Tibial nerve (tissue), 4 donors: ENCODE data around the gene VWC2L. TPM values are rescaled to one million over a fixed set of nuclear protein-coding genes. Genes with fewer than 3 reads are reported as not detected.

ENCODE experiments used
- DNase-seq, 2 donors: peaks; one replicate each; pipeline ENCODE4 v3.0.0-alpha.2; 2019; ENCODE audit warnings: low spot score in 2 of 2
- H3K27ac ChIP-seq, 4 donors: fragments of 200-600 bp; sonication (generic) in 3 of 4; one replicate each; pipeline ENCODE4 v1.5.1; 2017 to 2019; ENCODE audit warnings: mild to moderate bottlenecking in 1 of 4
- H3K27me3 ChIP-seq, 2 donors: fragments of 200-600 bp; sonication (generic) in 1 of 2; one replicate each; pipeline versions ENCODE4 v1.5.1 to v1.6.0; 2017 to 2019
- H3K36me3 ChIP-seq, 3 donors: fragments of 200-600 bp; sonication (generic); one replicate each; pipeline ENCODE4 v1.5.1; 2018 to 2019
- H3K4me1 ChIP-seq, 4 donors: fragments of 200-600 bp; sonication (generic) in 3 of 4; one replicate each; pipeline ENCODE4 v1.5.1; 2017 to 2019
- H3K4me3 ChIP-seq, 4 donors: fragments of 200-600 bp; sonication (generic) in 3 of 4; one replicate each; pipeline ENCODE4 v1.5.1; 2017 to 2019; ENCODE audit warnings: mild to moderate bottlenecking in 1 of 4, moderate library complexity in 1 of 4
- H3K9me3 ChIP-seq, 4 donors: fragments of 200-600 bp; sonication (generic) in 3 of 4; one replicate each; pipeline ENCODE4 v1.5.1; 2017 to 2019
- CTCF ChIP-seq, 5 experiments: fragments of 200-600 bp in 3 of 5; fragments of 450-650 bp in 2 of 5; sonication (generic) in 3 of 5; IDR thresholded peaks; one replicate each; pipeline ENCODE4 v1.5.1; 2016 to 2019; ENCODE audit warnings: antibody characterized with exemption in 5 of 5, mild to moderate bottlenecking in 3 of 5, moderate library complexity in 2 of 5
- EP300 ChIP-seq, 2 donors: sonication (generic); formaldehyde crosslinking; IDR thresholded peaks; one replicate each; pipeline ENCODE4 v1.6.1; 2017; ENCODE audit warnings: antibody characterized with exemption in 2 of 2, mild to moderate bottlenecking in 1 of 2
- POLR2A ChIP-seq, 2 donors: fragments of 450-650 bp; IDR thresholded peaks; one replicate each; pipeline ENCODE4 v1.6.1; 2017; ENCODE audit warnings: antibody characterized with exemption in 2 of 2, mild to moderate bottlenecking in 2 of 2, moderate library complexity in 2 of 2
- WGBS, 2 donors: methylation state at CpG; one replicate each; pipeline ENCODE4 v1.1.5; 2018; 5-methylcytosine and 5-hydroxymethylcytosine counted together
- total RNA-seq, 4 donors: library from RNA; depleted of rRNA; stranded (reverse); fragments of >200 nt; gene quantifications; one replicate each; pipeline ENCODE4 v1.1.0, GENCODE V29; 2016

VWC2L gene
- total RNA-seq, 4 donors from 2014 or later: not detected

- Histone ChIP-seq H3K9me3 (no peaks in the 10 kb centered on the region), H3K36me3 (no peaks in the 10 kb centered on the region), H3K4me1 (no peaks in the 10 kb centered on the region), H3K4me3 (no peak overlapping the region), H3K27me3 (no peaks in the 10 kb centered on the region), H3K27ac (no peak overlapping the region)
- TF ChIP-seq CTCF (IDR thresholded peaks at IDR 0.05) (no peak), POLR2A (IDR thresholded peaks at IDR 0.05) (no peak), EP300 (IDR thresholded peaks at IDR 0.05) (no peak)
- no peak for DNase-seq
- 90 to 92% methylated on average over 1 of the region's 1 CpG for WGBS, 2 donors
Measured at GRCh38 chr2:214565246-214565645, 154.4 kb downstream of the VWC2L start.

- no peak for DNase-seq
- Histone ChIP-seq H3K4me3 (no peak overlapping the region), H3K27me3 (no peaks in the 10 kb centered on the region), H3K4me1 (no peaks in the 10 kb centered on the region), H3K9me3 (no peaks in the 10 kb centered on the region), H3K27ac (no peak overlapping the region), H3K36me3 (no peaks in the 10 kb centered on the region)
- TF ChIP-seq EP300 (IDR thresholded peaks at IDR 0.05) (no peak), POLR2A (IDR thresholded peaks at IDR 0.05) (no peak), CTCF (IDR thresholded peaks at IDR 0.05) (no peak)
- WGBS, 2 donors: 79 to 81% methylated on average over 1 of the region's 1 CpG
Measured at GRCh38 chr2:214566457-214566856, 155.6 kb downstream of the VWC2L start.

GRCh38 chr2:214569419-214570035 lies 158.7 kb downstream of the VWC2L start:
- Histone ChIP-seq H3K9me3 (no peaks in the 10 kb centered on the region), H3K36me3 (no peaks in the 10 kb centered on the region), H3K4me3 (no peak overlapping the region), H3K27ac (no peak overlapping the region), H3K27me3 (no peaks in the 10 kb centered on the region), H3K4me1 (peaks cover 0 to 6% (median 0%) of the 10 kb centered on the region in 4 donors)
- TF ChIP-seq POLR2A (IDR thresholded peaks at IDR 0.05): no peak
- TF ChIP-seq EP300 (IDR thresholded peaks at IDR 0.05): no peak
- no peak for TF ChIP-seq CTCF (IDR thresholded peaks at IDR 0.05)
- DNase-seq: no peak
- WGBS, 2 donors: 77 to 83% methylated on average over 4 of the region's 4 CpGs

- no peak overlapping the region for H3K4me3 ChIP-seq
- 81 to 89% methylated on average over 3 of the region's 3 CpGs for WGBS, 2 donors
- TF ChIP-seq EP300 (IDR thresholded peaks at IDR 0.05): no peak
- no peak for TF ChIP-seq CTCF (IDR thresholded peaks at IDR 0.05)
- no peak for TF ChIP-seq POLR2A (IDR thresholded peaks at IDR 0.05)
- H3K36me3 ChIP-seq: no peaks in the 10 kb centered on the region
- H3K9me3 ChIP-seq: no peaks in the 10 kb centered on the region
- H3K27me3 ChIP-seq: no peaks in the 10 kb centered on the region
- H3K27ac ChIP-seq: peak overlapping the region in 1 of 4 donors; percentile 70
- peaks cover 0 to 6% (median 3%) of the 10 kb centered on the region in 4 donors for H3K4me1 ChIP-seq
- DNase-seq: no peak
Measured at GRCh38 chr2:214574084-214574781, 163.4 kb downstream of the VWC2L start.

- no peak for DNase-seq
- Histone ChIP-seq H3K27me3 (no peaks in the 10 kb centered on the region), H3K4me1 (peaks cover 0 to 6% (median 3%) of the 10 kb centered on the region in 4 donors), H3K36me3 (no peaks in the 10 kb centered on the region), H3K9me3 (no peaks in the 10 kb centered on the region), H3K27ac (peak overlapping the region in 2 of 4 donors; percentile 4 to 70), H3K4me3 (no peak overlapping the region)
- 34 to 41% methylated on average over 6 of the region's 6 CpGs for WGBS, 2 donors
- TF ChIP-seq EP300 (IDR thresholded peaks at IDR 0.05) (no peak), CTCF (IDR thresholded peaks at IDR 0.05) (peak in 1 of 5 experiments; percentile 9), POLR2A (IDR thresholded peaks at IDR 0.05) (no peak)
Measured at GRCh38 chr2:214575030-214575429, 164.2 kb downstream of the VWC2L start.
